Astrocyte (in vitro differentiated cells and primary cell): ENCODE data around the gene KRTAP5-5. TPM values are rescaled to one million over a fixed set of nuclear protein-coding genes. Genes with fewer than 3 reads are reported as not detected.

Experiments
- DNase-seq: peaks from one replicate; pipeline ENCODE4 v3.0.0-alpha.2; 2010; ENCODE audit warnings: low read depth
- FAIRE-seq: peaks from 2 replicates; lab custom pipeline; 2011; peaks lifted over from hg19 to GRCh38; lab: Jason Lieb, UNC
- H2AFZ ChIP-seq: 2 replicates; pipeline ENCODE4 v1.6.0; 2012; ENCODE audit warnings: low read depth, low read length, inconsistent platforms
- H3K27ac ChIP-seq: 2 replicates; pipeline ENCODE4 v1.5.1; 2011; ENCODE audit warnings: low read depth, low read length, inconsistent platforms
- H3K27me3 ChIP-seq: 2 replicates; pipeline ENCODE4 v1.6.0; 2011; ENCODE audit warnings: low read length, inconsistent platforms; ENCODE audit not compliant: insufficient read depth
- H3K36me3 ChIP-seq: 2 replicates; pipeline ENCODE4 v1.5.1; 2011; ENCODE audit warnings: low read length, inconsistent platforms; ENCODE audit not compliant: insufficient read depth
- H3K4me1 ChIP-seq: 2 replicates; pipeline ENCODE4 v1.5.1; 2011; ENCODE audit warnings: low read length, inconsistent platforms; ENCODE audit not compliant: insufficient read depth
- H3K4me2 ChIP-seq: 2 replicates; pipeline ENCODE4 v1.6.0; 2012; ENCODE audit warnings: low read length, inconsistent platforms
- H3K4me3 ChIP-seq: 2 replicates; pipeline ENCODE4 v1.5.1; 2011; ENCODE audit warnings: low read depth, mild to moderate bottlenecking, low read length, inconsistent platforms; ENCODE audit not compliant: insufficient read depth
- H3K79me2 ChIP-seq: 2 replicates; pipeline ENCODE4 v1.6.0; 2012; ENCODE audit warnings: mild to moderate bottlenecking, low read length, inconsistent platforms; ENCODE audit not compliant: insufficient read depth
- H3K9ac ChIP-seq: 2 replicates; pipeline ENCODE4 v1.6.0; 2012; ENCODE audit warnings: mild to moderate bottlenecking, low read length, inconsistent platforms
- H3K9me3 ChIP-seq: 2 replicates; pipeline ENCODE4 v1.5.1; 2012; ENCODE audit warnings: low read depth, mild to moderate bottlenecking, low read length, inconsistent platforms; ENCODE audit not compliant: insufficient read depth
- H4K20me1 ChIP-seq: 2 replicates; pipeline ENCODE4 v1.6.0; 2012; ENCODE audit warnings: low read length, inconsistent platforms; ENCODE audit not compliant: insufficient read depth
- H3K27ac Mint-ChIP-seq: one replicate; pipeline ENCODE4 v1.8.0; 2021; ENCODE audit warnings: mild to moderate bottlenecking, mixed read lengths; ENCODE audit not compliant: unreplicated experiment
- H3K27me3 Mint-ChIP-seq: one replicate; pipeline ENCODE4 v1.8.0; 2021; ENCODE audit warnings: low read depth, mixed read lengths; ENCODE audit not compliant: unreplicated experiment
- H3K36me3 Mint-ChIP-seq: one replicate; pipeline ENCODE4 v1.8.0; 2021; ENCODE audit warnings: low read depth, mixed read lengths; ENCODE audit not compliant: unreplicated experiment
- H3K4me1 Mint-ChIP-seq: one replicate; pipeline ENCODE4 v1.8.0; 2021; ENCODE audit warnings: low read depth, mixed read lengths; ENCODE audit not compliant: unreplicated experiment
- H3K4me3 Mint-ChIP-seq: one replicate; pipeline ENCODE4 v1.8.0; 2021; ENCODE audit warnings: mild to moderate bottlenecking, moderate library complexity, mixed read lengths; ENCODE audit not compliant: unreplicated experiment
- H3K9me3 Mint-ChIP-seq: one replicate; pipeline ENCODE4 v1.8.0; 2021; ENCODE audit warnings: mild to moderate bottlenecking, mixed read lengths; ENCODE audit not compliant: unreplicated experiment
- CTCF ChIP-seq: IDR thresholded peaks from 2 replicates; pipeline ENCODE4 v1.5.1; 2011; ENCODE audit warnings: low read depth, mild to moderate bottlenecking, inconsistent platforms, low read length, moderate library complexity; ENCODE audit not compliant: insufficient read depth
- EZH2 ChIP-seq: IDR thresholded peaks from 2 replicates; pipeline ENCODE4 v1.6.1; 2012; ENCODE audit warnings: mild to moderate bottlenecking, low read length, inconsistent platforms; ENCODE audit not compliant: insufficient read depth
- total RNA-seq: library from RNA; stranded (reverse); gene quantifications from 2 replicates; pipeline ENCODE4 v1.2.1, GENCODE V29; 2021

Gene KRTAP5-5
- total RNA-seq, 1 donor from 2014 or later = not detected

- no peak overlapping the region for H2AFZ ChIP-seq
- H3K36me3 Mint-ChIP-seq = no peaks in the 10 kb centered on the region
- no peak overlapping the region for H3K4me3 ChIP-seq
- H3K4me1 Mint-ChIP-seq = no peaks in the 10 kb centered on the region
- H3K27me3 Mint-ChIP-seq = peaks cover 49% of the 10 kb centered on the region
- no peak overlapping the region for H3K9ac ChIP-seq
- H3K36me3 ChIP-seq = no peaks in the 10 kb centered on the region
- H3K4me3 Mint-ChIP-seq = no peak overlapping the region
- H3K79me2 ChIP-seq = no peaks in the 10 kb centered on the region
- no peaks in the 10 kb centered on the region for H4K20me1 ChIP-seq
- H3K4me2 ChIP-seq = no peak overlapping the region
- H3K27ac Mint-ChIP-seq = no peak overlapping the region
- no peaks in the 10 kb centered on the region for H3K4me1 ChIP-seq
- no peaks in the 10 kb centered on the region for H3K9me3 Mint-ChIP-seq
- DNase-seq = no peak
- H3K9me3 ChIP-seq = no peaks in the 10 kb centered on the region
- peaks cover 7% of the 10 kb centered on the region for H3K27me3 ChIP-seq
- H3K27ac ChIP-seq = no peak overlapping the region
- no peak for FAIRE-seq
- TF ChIP-seq EZH2 (no peak), CTCF (no peak)
These were observed 35.7 kb downstream of the KRTAP5-5 start for GRCh38 chr11:1665313-1665712.

- H3K9me3 Mint-ChIP-seq = no peaks in the 10 kb centered on the region
- DNase-seq (no peak), FAIRE-seq (no peak)
- no peak overlapping the region for H3K4me2 ChIP-seq
- H3K79me2 ChIP-seq = no peaks in the 10 kb centered on the region
- no peaks in the 10 kb centered on the region for H3K36me3 ChIP-seq
- no peak for TF ChIP-seq CTCF
- no peak for TF ChIP-seq EZH2
- H2AFZ ChIP-seq = no peak overlapping the region
- no peak overlapping the region for H3K4me3 ChIP-seq
- peaks cover 50% of the 10 kb centered on the region for H3K27me3 Mint-ChIP-seq
- H3K9ac ChIP-seq = no peak overlapping the region
- peaks cover 9% of the 10 kb centered on the region for H3K27me3 ChIP-seq
- no peaks in the 10 kb centered on the region for H3K4me1 Mint-ChIP-seq
- H3K4me3 Mint-ChIP-seq = no peak overlapping the region
- H3K4me1 ChIP-seq = no peaks in the 10 kb centered on the region
- H3K36me3 Mint-ChIP-seq = no peaks in the 10 kb centered on the region
- H3K9me3 ChIP-seq = peaks cover 3% of the 10 kb centered on the region
- H3K27ac Mint-ChIP-seq = no peak overlapping the region
- no peak overlapping the region for H3K27ac ChIP-seq
- H4K20me1 ChIP-seq = no peaks in the 10 kb centered on the region
These were observed 37.7 kb downstream of the KRTAP5-5 start for GRCh38 chr11:1667121-1667850.

DNA sequence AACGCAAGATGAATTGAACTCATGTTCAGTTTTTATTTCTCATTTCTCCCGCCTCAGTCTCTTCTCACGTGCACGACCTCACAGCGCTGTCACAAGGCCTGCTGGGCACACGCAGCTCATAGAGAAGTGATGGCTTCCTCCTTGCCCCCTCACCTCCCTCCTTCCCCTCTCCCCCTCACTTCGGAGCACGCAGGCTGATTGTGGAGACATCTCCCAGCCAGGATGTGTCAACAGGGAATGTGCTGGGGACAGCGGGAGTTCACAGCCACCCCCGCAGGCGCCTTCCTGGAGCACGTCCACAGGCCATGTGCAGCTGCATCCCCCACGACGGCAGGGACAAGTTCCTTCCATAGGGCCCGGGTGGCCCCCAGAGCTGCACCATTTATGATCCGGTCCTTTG is 38.3 kb downstream of the KRTAP5-5 start:
- Mint-ChIP-seq H3K27ac (no peak overlapping the region), H3K27me3 (peaks cover 50% of the 10 kb centered on the region), H3K9me3 (no peaks in the 10 kb centered on the region), H3K36me3 (no peaks in the 10 kb centered on the region), H3K4me1 (no peaks in the 10 kb centered on the region), H3K4me3 (no peak overlapping the region)
- Histone ChIP-seq H3K9me3 (peaks cover 3% of the 10 kb centered on the region), H3K79me2 (no peaks in the 10 kb centered on the region), H3K4me3 (no peak overlapping the region), H3K9ac (no peak overlapping the region), H3K27me3 (peaks cover 14% of the 10 kb centered on the region), H3K36me3 (no peaks in the 10 kb centered on the region), H3K4me1 (no peaks in the 10 kb centered on the region), H4K20me1 (no peaks in the 10 kb centered on the region), H3K27ac (no peak overlapping the region), H2AFZ (no peak overlapping the region), H3K4me2 (no peak overlapping the region)
- TF ChIP-seq EZH2 (no peak), CTCF (no peak)
- no peak for DNase-seq
- FAIRE-seq = no peak
